BJ (cell line): ENCODE data around the gene NUDCD3. TPM values are rescaled to one million over a fixed set of nuclear protein-coding genes. Genes with fewer than 3 reads are reported as not detected.
"Not testable (repeated sequence)": the region's sequence is repeated elsewhere in the genome, so short reads cannot be mapped to it uniquely, and the experiment has no call there.

Experiments used
- CTCF ChIA-PET: fragments of 350-600 bp; formaldehyde crosslinking; extraction: SDS; loops from one replicate; lab custom pipeline; 2021; ENCODE audit warnings: antibody characterized with exemption, inconsistent platforms; lab: Yijun Ruan, JAX
- POLR2A ChIA-PET: fragments of 300-600 bp; sonication (Branson Sonifier 250); formaldehyde crosslinking; extraction: SDS; loops from one replicate; lab custom pipeline; 2021; ENCODE audit warnings: antibody characterized with exemption; lab: Charles Lee
- DNase-seq: peaks from one replicate; pipeline ENCODE4 v3.0.0-alpha.2; 2011; ENCODE audit warnings: low read depth
- H3K27me3 ChIP-seq: 2 replicates; pipeline ENCODE4 v1.6.0; 2011; ENCODE audit warnings: low read length; ENCODE audit not compliant: control insufficient read depth, insufficient read depth
- H3K36me3 ChIP-seq: 2 replicates; pipeline ENCODE4 v1.5.1; 2011; ENCODE audit warnings: low read length; ENCODE audit not compliant: control insufficient read depth, insufficient read depth
- H3K4me3 ChIP-seq: 2 replicates; pipeline ENCODE4 v1.5.1; 2011; ENCODE audit warnings: low read depth, mild to moderate bottlenecking, control low read depth, low read length
- polyA plus RNA-seq: library from polyadenylated mRNA; depleted of rRNA; stranded (reverse); fragments of >200 nt; gene quantifications from 2 replicates; pipeline ENCODE4 v1.2.3, GENCODE V29; 2011
- TF ChIP-seq, protein P1 (sequence below): IDR thresholded peaks from 2 replicates; pipeline ENCODE4 v1.5.1; 2011; ENCODE audit warnings: low read depth, mild to moderate bottlenecking, control low read depth, inconsistent platforms, low read length, moderate library complexity; ENCODE audit not compliant: insufficient read depth

NUDCD3 gene
- polyA plus RNA-seq, 1 experiment = 82.8 TPM

GRCh38 chr7:44431091-44431608 is 59.3 kb downstream of the NUDCD3 start:
- no peak for DNase-seq
- no peak overlapping the region for H3K4me3 ChIP-seq
- CTCF ChIA-PET = interaction anchor here (0.5 kb wide), 1 partner anchor 20 kb away, joined by 3 read pairs; no protein-coding TSS in a partner anchor
- H3K27me3 ChIP-seq = no peaks in the 10 kb centered on the region
- POLR2A ChIA-PET = no interaction called here
- TF ChIP-seq, protein P1, sequence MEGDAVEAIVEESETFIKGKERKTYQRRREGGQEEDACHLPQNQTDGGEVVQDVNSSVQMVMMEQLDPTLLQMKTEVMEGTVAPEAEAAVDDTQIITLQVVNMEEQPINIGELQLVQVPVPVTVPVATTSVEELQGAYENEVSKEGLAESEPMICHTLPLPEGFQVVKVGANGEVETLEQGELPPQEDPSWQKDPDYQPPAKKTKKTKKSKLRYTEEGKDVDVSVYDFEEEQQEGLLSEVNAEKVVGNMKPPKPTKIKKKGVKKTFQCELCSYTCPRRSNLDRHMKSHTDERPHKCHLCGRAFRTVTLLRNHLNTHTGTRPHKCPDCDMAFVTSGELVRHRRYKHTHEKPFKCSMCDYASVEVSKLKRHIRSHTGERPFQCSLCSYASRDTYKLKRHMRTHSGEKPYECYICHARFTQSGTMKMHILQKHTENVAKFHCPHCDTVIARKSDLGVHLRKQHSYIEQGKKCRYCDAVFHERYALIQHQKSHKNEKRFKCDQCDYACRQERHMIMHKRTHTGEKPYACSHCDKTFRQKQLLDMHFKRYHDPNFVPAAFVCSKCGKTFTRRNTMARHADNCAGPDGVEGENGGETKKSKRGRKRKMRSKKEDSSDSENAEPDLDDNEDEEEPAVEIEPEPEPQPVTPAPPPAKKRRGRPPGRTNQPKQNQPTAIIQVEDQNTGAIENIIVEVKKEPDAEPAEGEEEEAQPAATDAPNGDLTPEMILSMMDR = no peak
- H3K36me3 ChIP-seq = peaks cover 4% of the 10 kb centered on the region; the same call in 1 of the 2 replicates

- POLR2A ChIA-PET = no interaction called here
- Histone ChIP-seq H3K36me3 (peaks cover 6% of the 10 kb centered on the region), H3K4me3 (no peak overlapping the region), H3K27me3 (no peaks in the 10 kb centered on the region)
- TF ChIP-seq, protein P1 = no peak
- DNase-seq = no peak
- CTCF ChIA-PET = no interaction called here
These were observed 60.4 kb downstream of the NUDCD3 start for GRCh38 chr7:44430054-44430453.

- CTCF ChIA-PET, H3K27me3 ChIP-seq, DNase-seq, POLR2A ChIA-PET, H3K4me3 ChIP-seq, H3K36me3 ChIP-seq: not testable (repeated sequence)
These were observed 65.7 kb downstream of the NUDCD3 start for GRCh38 chr7:44424762-44425161.

- Histone ChIP-seq H3K4me3 (no peak overlapping the region), H3K27me3 (no peaks in the 10 kb centered on the region), H3K36me3 (peaks cover 4% of the 10 kb centered on the region)
- DNase-seq = no peak
- TF ChIP-seq, protein P1 = no peak
- ChIA-PET CTCF (interaction anchor here (1.6 kb wide), 1 partner anchor 10 kb away, joined by 5 read pairs; no protein-coding TSS in a partner anchor), POLR2A (no interaction called here)
These were observed 73.5 kb downstream of the NUDCD3 start for GRCh38 chr7:44416941-44417340.

DNA sequence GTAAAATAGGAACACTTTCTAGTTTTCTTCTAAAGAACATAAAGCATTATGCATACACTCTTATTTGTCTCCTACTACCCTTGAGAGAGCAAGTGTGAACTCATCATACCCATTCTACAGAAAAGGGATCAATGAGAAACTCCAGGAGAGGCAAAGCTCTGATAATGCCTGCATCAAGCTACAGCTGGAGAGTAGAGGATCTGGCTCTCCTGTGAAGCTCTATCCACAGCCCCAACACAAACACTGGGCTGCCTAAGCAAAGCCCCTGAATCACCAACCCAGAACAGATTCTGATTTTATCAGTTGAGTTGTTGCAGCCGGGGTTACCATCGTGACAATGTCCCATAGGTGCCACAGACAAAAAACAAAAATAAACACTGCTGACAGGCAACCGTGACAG is 74.9 kb downstream of the NUDCD3 start:
- DNase-seq = no peak
- POLR2A ChIA-PET = no interaction called here
- CTCF ChIA-PET = interaction anchor here (1.1 kb wide), 1 partner anchor 11 kb away, joined by 3 read pairs; no protein-coding TSS in a partner anchor

More for the DNA sequence above, 74.9 kb downstream of the NUDCD3 start:
- H3K4me3 ChIP-seq = no peak overlapping the region
- peaks cover 4% of the 10 kb centered on the region for H3K36me3 ChIP-seq
- no peaks in the 10 kb centered on the region for H3K27me3 ChIP-seq
- TF ChIP-seq, protein P1 = no peak
